Fibroblast of lung (primary cell): ENCODE results near the gene SEMA4B. TPM values are rescaled to one million over a fixed set of nuclear protein-coding genes. Genes with fewer than 3 reads are reported as not detected.

Experiments
- DNase-seq, 2 donors: peaks; one replicate each; pipeline versions ENCODE4 v3.0.0 to v3.0.0-alpha.2; 2010; ENCODE audit warnings: low read depth in 2 of 2
- H2AFZ ChIP-seq: 2 replicates; pipeline ENCODE4 v1.5.1; 2012; ENCODE audit warnings: low read length, control low read depth, inconsistent platforms
- H3K27ac ChIP-seq: 2 replicates; pipeline ENCODE4 v1.5.1; 2011; ENCODE audit warnings: low read length, control low read depth; ENCODE audit not compliant: insufficient read depth
- H3K27me3 ChIP-seq: 2 replicates; pipeline ENCODE4 v1.5.1; 2011; ENCODE audit warnings: mild to moderate bottlenecking, low read length; ENCODE audit not compliant: control insufficient read depth, insufficient read depth
- H3K36me3 ChIP-seq: 2 replicates; pipeline ENCODE4 v1.5.1; 2011; ENCODE audit warnings: low read length; ENCODE audit not compliant: control insufficient read depth, insufficient read depth
- H3K4me1 ChIP-seq: 2 replicates; pipeline ENCODE4 v1.5.1; 2011; ENCODE audit warnings: low read length; ENCODE audit not compliant: control insufficient read depth, insufficient read depth; ENCODE audit errors: extremely low read depth
- H3K4me2 ChIP-seq: 2 replicates; pipeline ENCODE4 v1.5.1; 2011; ENCODE audit warnings: low read length, control low read depth; ENCODE audit not compliant: insufficient read depth; ENCODE audit errors: extremely low read depth
- H3K4me3 ChIP-seq, 4 experiments: fragments of 200-600 bp in 1 of 4; sonication (generic) in 1 of 4; replicated peaks in 1 of 4; 2 replicates each; pipeline ENCODE4 v1.5.1; 2011 to 2016; ENCODE audit warnings: low read length in 4 of 4, low read depth in 3 of 4, mild to moderate bottlenecking in 3 of 4, control low read depth in 2 of 4, inconsistent platforms in 1 of 4, mixed read lengths in 1 of 4; ENCODE audit not compliant: insufficient read depth in 1 of 4; ENCODE audit errors: control extremely low read depth in 1 of 4
- H3K79me2 ChIP-seq: 2 replicates; pipeline ENCODE4 v1.5.1; 2012; ENCODE audit warnings: mild to moderate bottlenecking, low read length, inconsistent platforms; ENCODE audit not compliant: control insufficient read depth, insufficient read depth
- H3K9ac ChIP-seq: 2 replicates; pipeline ENCODE4 v1.5.1; 2011; ENCODE audit warnings: mild to moderate bottlenecking, low read length, control low read depth; ENCODE audit not compliant: insufficient read depth
- H3K9me3 ChIP-seq: 2 replicates; pipeline ENCODE4 v1.5.1; 2012; ENCODE audit warnings: low read depth, low read length; ENCODE audit not compliant: control insufficient read depth, insufficient read depth
- H4K20me1 ChIP-seq: 2 replicates; pipeline ENCODE4 v1.5.1; 2011; ENCODE audit warnings: low read length; ENCODE audit not compliant: control insufficient read depth, insufficient read depth; ENCODE audit errors: extremely low read depth
- EZH2 ChIP-seq: IDR thresholded peaks from 2 replicates; pipeline ENCODE4 v1.5.1; 2012; ENCODE audit warnings: low read length, control low read depth, mild to moderate bottlenecking; ENCODE audit errors: missing control alignments
- polyA plus RNA-seq, 2 donors: library from polyadenylated mRNA; depleted of rRNA in 1 of 2; stranded (reverse) in 1 of 2; unstranded in 1 of 2; fragments of >200 nt; gene quantifications; 2 replicates each; pipeline ENCODE4 v1.2.1, GENCODE V29; 2011 to 2012; ENCODE audit warnings: missing spikeins in 1 of 2
- total RNA-seq: library from RNA; depleted of rRNA; stranded (reverse); fragments of >200 nt; gene quantifications from 2 replicates; pipeline ENCODE4 v1.2.1, GENCODE V29; 2014
- TF ChIP-seq, protein P1 (sequence below), 2 donors: IDR thresholded peaks in 1 of 2; conservative IDR thresholded peaks in 1 of 2; 1 replicate in 1 of 2; 2 replicates in 1 of 2; pipeline ENCODE4 v1.5.1; 2011 to 2012; ENCODE audit warnings: low read length in 2 of 2, control low read depth in 1 of 2, inconsistent platforms in 1 of 2, low read depth in 1 of 2, mild to moderate bottlenecking in 1 of 2

The SEMA4B gene
- total and polyA plus RNA-seq, 2 donors (not counting 1 experiment from before 2014, with no cell fraction given) = 12.8 to 30.4 TPM

GRCh38 chr15:90211009-90211408, 9.9 kb downstream of the SEMA4B start:
- Histone ChIP-seq H3K27ac (no peak overlapping the region), H2AFZ (no peak overlapping the region), H3K36me3 (no peaks in the 10 kb centered on the region), H3K4me2 (no peak overlapping the region), H3K4me3 (no peak overlapping the region), H3K9ac (no peak overlapping the region), H4K20me1 (no peaks in the 10 kb centered on the region), H3K79me2 (no peaks in the 10 kb centered on the region), H3K4me1 (no peaks in the 10 kb centered on the region), H3K9me3 (no peaks in the 10 kb centered on the region), H3K27me3 (no peaks in the 10 kb centered on the region)
- no peak for TF ChIP-seq EZH2
- TF ChIP-seq, protein P1, sequence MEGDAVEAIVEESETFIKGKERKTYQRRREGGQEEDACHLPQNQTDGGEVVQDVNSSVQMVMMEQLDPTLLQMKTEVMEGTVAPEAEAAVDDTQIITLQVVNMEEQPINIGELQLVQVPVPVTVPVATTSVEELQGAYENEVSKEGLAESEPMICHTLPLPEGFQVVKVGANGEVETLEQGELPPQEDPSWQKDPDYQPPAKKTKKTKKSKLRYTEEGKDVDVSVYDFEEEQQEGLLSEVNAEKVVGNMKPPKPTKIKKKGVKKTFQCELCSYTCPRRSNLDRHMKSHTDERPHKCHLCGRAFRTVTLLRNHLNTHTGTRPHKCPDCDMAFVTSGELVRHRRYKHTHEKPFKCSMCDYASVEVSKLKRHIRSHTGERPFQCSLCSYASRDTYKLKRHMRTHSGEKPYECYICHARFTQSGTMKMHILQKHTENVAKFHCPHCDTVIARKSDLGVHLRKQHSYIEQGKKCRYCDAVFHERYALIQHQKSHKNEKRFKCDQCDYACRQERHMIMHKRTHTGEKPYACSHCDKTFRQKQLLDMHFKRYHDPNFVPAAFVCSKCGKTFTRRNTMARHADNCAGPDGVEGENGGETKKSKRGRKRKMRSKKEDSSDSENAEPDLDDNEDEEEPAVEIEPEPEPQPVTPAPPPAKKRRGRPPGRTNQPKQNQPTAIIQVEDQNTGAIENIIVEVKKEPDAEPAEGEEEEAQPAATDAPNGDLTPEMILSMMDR (conservative IDR thresholded peaks at IDR 0.05 in 1 of 2, IDR thresholded peaks at IDR 0.05 in 1 of 2; ENCODE audit: low read depth in 1 of 2, low read length in 2 of 2) = no peak
- DNase-seq = no peak

GRCh38 chr15:90211440-90212143, 10.5 kb downstream of the SEMA4B start:
- Histone ChIP-seq H2AFZ (no peak overlapping the region), H3K9me3 (no peaks in the 10 kb centered on the region), H3K79me2 (no peaks in the 10 kb centered on the region), H3K27me3 (no peaks in the 10 kb centered on the region), H3K9ac (no peak overlapping the region), H4K20me1 (no peaks in the 10 kb centered on the region), H3K4me3 (no peak overlapping the region), H3K4me1 (no peaks in the 10 kb centered on the region), H3K4me2 (no peak overlapping the region), H3K27ac (no peak overlapping the region), H3K36me3 (no peaks in the 10 kb centered on the region)
- no peak for TF ChIP-seq EZH2
- TF ChIP-seq, protein P1 (conservative IDR thresholded peaks at IDR 0.05 in 1 of 2, IDR thresholded peaks at IDR 0.05 in 1 of 2; ENCODE audit: low read depth in 1 of 2, low read length in 2 of 2) = no peak
- DNase-seq = peak; percentile 52 to 81

GRCh38 chr15:90212221-90213098, 11.3 kb downstream of the SEMA4B start:
- H2AFZ ChIP-seq = no peak overlapping the region
- H3K27me3 ChIP-seq = no peaks in the 10 kb centered on the region
- H3K36me3 ChIP-seq = no peaks in the 10 kb centered on the region
- no peak overlapping the region for H3K4me2 ChIP-seq
- H4K20me1 ChIP-seq = no peaks in the 10 kb centered on the region
- H3K4me1 ChIP-seq = no peaks in the 10 kb centered on the region
- no peak overlapping the region for H3K4me3 ChIP-seq
- no peaks in the 10 kb centered on the region for H3K79me2 ChIP-seq
- H3K9ac ChIP-seq = no peak overlapping the region
- H3K9me3 ChIP-seq = no peaks in the 10 kb centered on the region
- TF ChIP-seq EZH2 = no peak
- TF ChIP-seq, protein P1 (conservative IDR thresholded peaks at IDR 0.05 in 1 of 2, IDR thresholded peaks at IDR 0.05 in 1 of 2; ENCODE audit: low read depth in 1 of 2, low read length in 2 of 2) = no peak
- no peak for DNase-seq
- no peak overlapping the region for H3K27ac ChIP-seq
